Sigmoid colon (tissue), 4 donors: ENCODE measurements around the gene FANCD2.

Experiments
- CTCF ChIP-seq, 4 experiments: fragments of 450-650 bp in 3 of 4; fragments of 200-600 bp in 1 of 4; IDR thresholded peaks; one replicate each; pipeline ENCODE4 v1.5.1; 2016 to 2019; ENCODE audit warnings: antibody characterized with exemption in 4 of 4, mild to moderate bottlenecking in 3 of 4, moderate library complexity in 2 of 4
- POLR2AphosphoS5 ChIP-seq, 4 donors: sonication (generic); formaldehyde crosslinking; IDR thresholded peaks; one replicate each; pipeline ENCODE4 v1.6.1; 2017; ENCODE audit warnings: antibody characterized with exemption in 4 of 4

GRCh38 chr3:10074666-10075065 is 48.4 kb downstream of the FANCD2 start:
- TF ChIP-seq CTCF (IDR thresholded peaks at IDR 0.05) (no peak), POLR2AphosphoS5 (IDR thresholded peaks at IDR 0.05) (no peak)
